Smooth muscle cell of the brain vasculature (primary cell): ENCODE data around the gene TMC4.
A peak's percentile ranks its signal among the peaks of the same experiment; 100 is the strongest.

Source experiments
- DNase-seq: peaks from one replicate; pipeline ENCODE4 v3.0.0-alpha.2; 2012; ENCODE audit warnings: low read depth, low spot score

The TMC4 gene

GRCh38 chr19:54133312-54133956 is 39.5 kb downstream of the TMC4 start:
- DNase-seq = no peak

- no peak for DNase-seq
These were observed 43.4 kb downstream of the TMC4 start for GRCh38 chr19:54129617-54129996.

- DNase-seq = no peak
These were observed 44.0 kb downstream of the TMC4 start for GRCh38 chr19:54128796-54129616.

DNA sequence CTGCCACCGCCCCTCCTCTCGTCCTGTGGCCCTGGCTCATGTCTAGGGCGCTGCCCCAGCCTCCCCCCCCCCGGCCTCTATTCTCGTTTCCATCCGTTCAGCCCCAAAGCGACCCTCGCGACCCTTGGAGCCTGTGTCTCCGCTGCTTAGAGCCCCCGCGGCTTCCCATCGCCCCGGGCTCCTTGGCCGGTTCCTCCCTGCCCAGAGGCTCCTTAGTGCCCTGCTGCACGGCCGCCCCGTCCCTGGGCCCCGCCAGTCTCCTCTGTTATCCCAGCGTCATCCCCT is 44.6 kb downstream of the TMC4 start:
- DNase-seq = no peak

GRCh38 chr19:54127688-54128440 is 45.1 kb downstream of the TMC4 start:
- DNase-seq = no peak

GRCh38 chr19:54125713-54126112 is 47.2 kb downstream of the TMC4 start:
- no peak for DNase-seq

DNA sequence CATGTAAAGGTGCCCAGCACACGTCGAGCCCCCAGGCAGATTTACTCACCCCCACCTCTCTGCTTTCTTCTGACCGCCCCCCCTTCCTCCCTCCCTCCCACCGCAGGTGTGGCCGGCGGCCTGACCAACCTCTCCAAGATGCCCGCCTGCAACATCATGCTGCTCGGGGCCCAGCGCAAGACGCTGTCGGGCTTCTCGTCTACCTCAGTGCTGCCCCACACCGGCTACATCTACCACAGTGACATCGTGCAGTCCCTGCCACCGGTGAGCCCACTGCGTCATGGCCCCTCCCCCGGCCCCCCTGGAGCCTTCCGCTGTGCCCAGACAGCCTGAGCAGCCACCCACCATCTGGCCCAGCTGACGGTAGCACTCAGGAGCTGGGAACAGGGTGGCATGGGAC is 48.6 kb downstream of the TMC4 start:
- no peak for DNase-seq

DNA sequence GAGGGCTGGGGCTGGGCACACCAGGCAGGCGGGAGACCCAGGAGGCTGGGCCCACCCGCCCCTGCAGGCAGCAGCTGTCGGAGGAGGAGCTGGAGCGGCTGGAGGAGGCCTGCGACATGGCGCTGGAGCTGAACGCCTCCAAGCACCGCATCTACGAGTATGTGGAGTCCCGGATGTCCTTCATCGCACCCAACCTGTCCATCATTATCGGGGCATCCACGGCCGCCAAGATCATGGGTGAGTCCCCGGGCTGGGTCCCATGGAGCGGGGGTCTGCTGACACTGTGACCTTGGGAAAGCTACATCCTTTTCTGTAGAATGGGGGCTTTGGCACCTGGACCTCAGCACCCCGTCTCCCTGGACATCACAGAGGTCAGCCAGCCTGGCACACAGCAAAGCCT is 49.3 kb downstream of the TMC4 start:
- DNase-seq = no peak

- no peak for DNase-seq
These were observed 51.7 kb downstream of the TMC4 start for GRCh38 chr19:54121259-54121658.

DNA sequence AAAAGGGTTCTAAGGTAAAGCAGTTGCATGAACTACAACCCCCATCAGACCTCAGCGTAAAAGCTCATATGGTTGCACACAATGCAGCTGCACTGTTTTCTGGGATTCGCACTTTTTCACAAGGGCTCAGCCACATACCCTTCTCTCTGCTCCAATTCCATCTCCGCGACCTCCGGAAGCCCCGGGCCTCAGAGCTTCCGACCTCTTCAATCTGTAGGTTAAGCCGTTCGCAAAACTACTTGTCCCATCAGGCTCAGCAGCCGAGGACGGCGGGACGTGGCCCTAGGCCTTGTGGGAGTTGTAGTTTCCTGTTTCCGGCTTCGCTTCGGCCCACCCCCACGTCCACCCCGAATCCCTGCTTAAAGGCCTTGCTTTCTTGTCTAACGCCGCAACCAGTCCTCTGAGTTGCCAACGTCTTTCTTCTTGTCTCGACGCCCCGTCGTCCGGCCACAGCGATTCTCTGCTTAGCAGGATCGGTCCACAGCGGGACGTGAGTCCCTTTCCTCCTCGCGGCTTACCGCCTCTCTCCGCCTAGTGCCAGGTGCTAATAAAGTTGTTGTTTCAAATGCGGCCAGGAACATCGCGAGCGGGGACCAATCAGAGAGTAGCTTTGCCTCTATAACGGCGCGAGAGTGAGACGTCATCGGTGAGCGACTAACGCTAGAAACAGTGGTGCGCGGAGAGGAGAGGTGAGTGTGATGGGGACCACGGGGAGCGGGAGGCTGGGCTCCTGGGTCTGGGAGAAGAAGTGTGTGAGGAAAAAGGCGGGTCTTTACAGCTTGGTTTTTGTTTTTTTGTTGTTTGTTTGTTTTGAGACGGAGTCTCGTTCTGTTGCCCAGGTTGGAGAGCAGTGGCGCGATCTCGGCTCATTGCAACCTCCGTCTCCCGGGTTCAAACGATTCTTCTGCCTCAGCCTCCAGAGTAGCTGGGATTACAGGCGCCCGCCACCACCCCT is 57.6 kb downstream of the TMC4 start, which contains the start of the genes PRPF31 and TFPT:
Gene PRPF31 (plus strand): TSS at position 646 of the 955 bp plus-strand sequence. CDS start 2,525 bp downstream, outside the sequence.
Gene TFPT (minus strand): TSS at position 549 of the 955 bp plus-strand sequence. CDS start 388 bp downstream, at position 161.
- peak; percentile 97 for DNase-seq

GRCh38 chr19:54114340-54115108 is 58.4 kb downstream of the TMC4 start:
- no peak for DNase-seq
